ENCODE results near the gene AGPAT1. TPM values are rescaled to one million over a fixed set of nuclear protein-coding genes. Genes with fewer than 3 reads are reported as not detected.
A peak's percentile ranks its signal among the peaks of the same experiment; 100 is the strongest.

AGPAT1 gene
- total and polyA plus RNA-seq, 5 donors from 2014 or later: 11.8 to 23.9 (median 14.6) TPM

DNA sequence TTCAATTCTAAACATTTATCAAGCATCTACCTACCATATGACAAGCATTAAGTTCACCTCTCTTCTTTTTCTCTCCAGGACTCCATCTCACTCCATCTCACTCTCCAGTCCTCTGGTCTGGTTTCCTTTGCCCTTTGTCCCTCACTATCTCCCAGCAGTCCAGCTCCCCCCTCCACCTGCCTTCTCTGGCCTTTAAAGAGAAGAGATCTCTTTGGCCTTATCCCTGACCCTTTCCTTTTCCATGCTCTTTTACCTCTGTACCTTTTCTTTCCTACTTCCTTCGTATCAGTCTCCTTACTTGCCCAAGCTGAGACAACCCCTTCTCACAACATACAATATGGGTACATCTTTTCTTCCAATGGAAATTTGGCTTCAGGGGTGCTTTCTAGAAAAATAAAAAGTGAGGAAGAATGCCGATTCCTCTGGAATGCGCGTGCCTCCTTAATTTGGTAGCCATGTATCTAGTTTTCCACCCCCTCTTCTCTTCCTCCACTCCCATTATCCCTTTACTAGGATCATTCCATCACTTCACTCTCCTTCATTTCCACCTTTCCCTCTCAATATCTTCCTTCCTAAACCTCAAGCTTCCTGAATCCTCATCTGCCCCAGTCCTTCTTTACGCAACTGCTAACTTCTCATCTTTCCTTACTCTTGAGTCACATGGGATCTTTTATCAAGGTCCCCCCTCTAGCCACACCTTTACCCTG, 745 bp upstream of the AGPAT1 start:
- Mint-ChIP-seq H3K4me3 (peak overlapping the region; percentile 86 to 98 (median 98)), H3K4me1 (peaks cover 6 to 89% (median 46%) of the 10 kb centered on the region in 4 donors), H3K9me3 (no peaks in the 10 kb centered on the region), H3K27ac (peak overlapping the region; percentile 95 to 98 (median 97)), H3K36me3 (peaks cover 19% of the 10 kb centered on the region), H3K27me3 (no peaks in the 10 kb centered on the region)
- no peak for DNase-seq
- Histone ChIP-seq H3K27me3 (ENCODE audit: control insufficient read depth, insufficient read depth, low read length) (no peaks in the 10 kb centered on the region), H3K4me1 (ENCODE audit: control insufficient read depth, insufficient read depth, low read length, poor library complexity, severe bottlenecking) (peaks cover 47% of the 10 kb centered on the region), H3K9me3 (ENCODE audit: control insufficient read depth in 2 of 2, low read length in 2 of 2) (no peaks in the 10 kb centered on the region), H3K36me3 (ENCODE audit: control insufficient read depth, insufficient read depth, low read length) (peaks cover 14% of the 10 kb centered on the region), H3K4me3 (ENCODE audit: low read depth, low read length) (peak overlapping the region; percentile 90), H3K27ac (ENCODE audit: insufficient read depth, low read length, poor library complexity, severe bottlenecking) (peak overlapping the region; percentile 97)
- ATAC-seq (ENCODE audit: low read depth in 2 of 2): no peak

- DNase-seq (no peak), ATAC-seq (ENCODE audit: low read depth in 2 of 2) (no peak)
- Mint-ChIP-seq H3K4me1 (peaks cover 6 to 84% (median 41%) of the 10 kb centered on the region in 4 donors), H3K36me3 (peaks cover 17% of the 10 kb centered on the region), H3K27ac (peak overlapping the region; percentile 78 to 95 (median 94)), H3K4me3 (peak overlapping the region; percentile 57 to 98 (median 94)), H3K9me3 (no peaks in the 10 kb centered on the region), H3K27me3 (no peaks in the 10 kb centered on the region)
- H3K4me1 ChIP-seq (ENCODE audit: control insufficient read depth, insufficient read depth, low read length, poor library complexity, severe bottlenecking): peaks cover 47% of the 10 kb centered on the region
- peak overlapping the region; percentile 86 for H3K4me3 ChIP-seq (ENCODE audit: low read depth, low read length)
- H3K36me3 ChIP-seq (ENCODE audit: control insufficient read depth, insufficient read depth, low read length): peaks cover 5% of the 10 kb centered on the region
- H3K27ac ChIP-seq (ENCODE audit: insufficient read depth, low read length, poor library complexity, severe bottlenecking): peak overlapping the region; percentile 97
- no peaks in the 10 kb centered on the region for H3K27me3 ChIP-seq (ENCODE audit: control insufficient read depth, insufficient read depth, low read length)
- H3K9me3 ChIP-seq (ENCODE audit: control insufficient read depth in 2 of 2, low read length in 2 of 2): no peaks in the 10 kb centered on the region
These were observed 568 bp downstream of the AGPAT1 start for GRCh38 chr6:32175322-32175710.

DNA sequence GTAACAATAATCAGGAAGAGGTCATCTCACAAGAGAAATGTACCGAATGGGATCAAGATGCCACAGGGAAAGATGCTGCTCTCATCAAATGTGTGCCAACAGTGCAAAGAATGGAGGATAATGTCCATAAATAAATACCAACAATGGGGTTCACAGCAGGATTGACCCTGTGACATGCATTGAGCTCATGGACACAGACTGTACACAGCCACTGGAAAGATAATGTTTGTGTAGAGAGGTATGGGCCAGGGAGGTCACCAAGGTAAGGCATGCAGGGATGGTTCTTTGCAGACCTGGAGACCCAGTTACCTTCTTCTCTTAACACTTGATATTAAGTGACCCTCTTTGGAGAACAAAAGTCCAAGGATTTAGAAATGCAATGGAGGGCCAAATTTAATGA, 1.5 kb downstream of the AGPAT1 start:
- H3K27ac ChIP-seq (ENCODE audit: insufficient read depth, low read length, poor library complexity, severe bottlenecking): no peak overlapping the region
- H3K4me1 ChIP-seq (ENCODE audit: control insufficient read depth, insufficient read depth, low read length, poor library complexity, severe bottlenecking): peaks cover 42% of the 10 kb centered on the region

DNA sequence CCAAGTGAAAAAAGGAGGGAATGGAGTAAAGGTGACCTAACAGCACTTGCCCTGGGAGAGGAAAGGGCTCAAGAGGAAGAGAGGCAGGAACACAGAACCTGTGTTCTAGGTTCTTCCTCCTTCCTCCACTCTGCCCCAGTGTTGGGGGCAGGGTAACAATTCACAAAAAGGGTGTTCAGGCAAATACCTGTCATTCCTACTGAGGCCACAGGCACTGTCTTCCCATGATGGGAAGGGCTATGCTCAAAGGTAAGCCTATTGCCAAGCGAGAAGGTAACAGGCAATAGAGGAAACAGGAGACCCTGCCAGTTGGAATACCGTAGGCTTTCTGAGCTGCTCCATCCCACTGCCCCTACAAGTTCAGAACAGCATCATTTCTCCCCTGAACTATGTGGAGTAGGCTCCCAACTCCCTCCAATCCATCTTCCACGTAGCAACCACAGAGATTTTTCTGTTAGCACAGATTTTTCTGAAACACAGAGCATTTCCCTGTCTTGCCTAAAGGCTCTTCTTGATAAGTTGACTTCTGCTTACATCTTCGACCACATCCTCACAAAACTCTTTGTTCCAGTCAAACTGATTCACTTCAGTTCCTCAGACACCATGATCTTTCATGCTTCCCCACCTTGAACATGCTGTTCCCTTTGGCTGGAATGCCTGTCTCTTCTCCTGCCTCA, 2.7 kb downstream of the AGPAT1 start:
- peak overlapping the region; percentile 8 to 78 (median 52) for H3K4me3 Mint-ChIP-seq
- ATAC-seq (ENCODE audit: low read depth in 2 of 2) (no peak), DNase-seq (no peak)
- H3K36me3 ChIP-seq (ENCODE audit: control insufficient read depth, insufficient read depth, low read length): peaks cover 12% of the 10 kb centered on the region
- no peaks in the 10 kb centered on the region for H3K9me3 ChIP-seq (ENCODE audit: control insufficient read depth in 2 of 2, low read length in 2 of 2)
- peaks cover 22% of the 10 kb centered on the region for H3K36me3 Mint-ChIP-seq
- H3K4me3 ChIP-seq (ENCODE audit: low read depth, low read length): no peak overlapping the region
- H3K27ac Mint-ChIP-seq: peak overlapping the region in 1 of 3 donors; percentile 74
- H3K4me1 Mint-ChIP-seq: peaks cover 6 to 71% (median 30%) of the 10 kb centered on the region in 4 donors
- H3K9me3 Mint-ChIP-seq: no peaks in the 10 kb centered on the region
- peaks cover 31% of the 10 kb centered on the region for H3K4me1 ChIP-seq (ENCODE audit: control insufficient read depth, insufficient read depth, low read length, poor library complexity, severe bottlenecking)
- H3K27me3 Mint-ChIP-seq: no peaks in the 10 kb centered on the region
- no peak overlapping the region for H3K27ac ChIP-seq (ENCODE audit: insufficient read depth, low read length, poor library complexity, severe bottlenecking)
- H3K27me3 ChIP-seq (ENCODE audit: control insufficient read depth, insufficient read depth, low read length): no peaks in the 10 kb centered on the region

More for the DNA sequence above, 1.5 kb downstream of the AGPAT1 start:
- H3K36me3 Mint-ChIP-seq: peaks cover 22% of the 10 kb centered on the region
- H3K4me3 Mint-ChIP-seq: peak overlapping the region; percentile 65 to 98 (median 87)
- H3K4me3 ChIP-seq (ENCODE audit: low read depth, low read length): peak overlapping the region; percentile 86
- H3K9me3 Mint-ChIP-seq: no peaks in the 10 kb centered on the region
- H3K9me3 ChIP-seq (ENCODE audit: control insufficient read depth in 2 of 2, low read length in 2 of 2): no peaks in the 10 kb centered on the region
- DNase-seq (no peak), ATAC-seq (ENCODE audit: low read depth in 2 of 2) (no peak)
- peaks cover 6 to 79% (median 37%) of the 10 kb centered on the region in 4 donors for H3K4me1 Mint-ChIP-seq
- H3K27me3 Mint-ChIP-seq: no peaks in the 10 kb centered on the region
- H3K36me3 ChIP-seq (ENCODE audit: control insufficient read depth, insufficient read depth, low read length): peaks cover 12% of the 10 kb centered on the region
- no peaks in the 10 kb centered on the region for H3K27me3 ChIP-seq (ENCODE audit: control insufficient read depth, insufficient read depth, low read length)
- H3K27ac Mint-ChIP-seq: peak overlapping the region in 1 of 3 donors; percentile 78

GRCh38 chr6:32171234-32171633, 4.7 kb downstream of the AGPAT1 start:
- Mint-ChIP-seq H3K27me3 (no peaks in the 10 kb centered on the region), H3K9me3 (no peaks in the 10 kb centered on the region), H3K4me1 (peaks cover 0 to 53% (median 16%) of the 10 kb centered on the region in 4 donors), H3K36me3 (peaks cover 31% of the 10 kb centered on the region), H3K4me3 (peak overlapping the region in 2 of 4 donors; percentile 36 to 63), H3K27ac (peak overlapping the region in 1 of 3 donors; percentile 33)
- Histone ChIP-seq H3K4me3 (ENCODE audit: low read depth, low read length) (no peak overlapping the region), H3K36me3 (ENCODE audit: control insufficient read depth, insufficient read depth, low read length) (peaks cover 16% of the 10 kb centered on the region), H3K4me1 (ENCODE audit: control insufficient read depth, insufficient read depth, low read length, poor library complexity, severe bottlenecking) (peaks cover 18% of the 10 kb centered on the region), H3K9me3 (ENCODE audit: control insufficient read depth in 2 of 2, low read length in 2 of 2) (no peaks in the 10 kb centered on the region), H3K27me3 (ENCODE audit: control insufficient read depth, insufficient read depth, low read length) (no peaks in the 10 kb centered on the region), H3K27ac (ENCODE audit: insufficient read depth, low read length, poor library complexity, severe bottlenecking) (no peak overlapping the region)
- ATAC-seq (ENCODE audit: low read depth in 2 of 2) (no peak), DNase-seq (no peak)

DNA sequence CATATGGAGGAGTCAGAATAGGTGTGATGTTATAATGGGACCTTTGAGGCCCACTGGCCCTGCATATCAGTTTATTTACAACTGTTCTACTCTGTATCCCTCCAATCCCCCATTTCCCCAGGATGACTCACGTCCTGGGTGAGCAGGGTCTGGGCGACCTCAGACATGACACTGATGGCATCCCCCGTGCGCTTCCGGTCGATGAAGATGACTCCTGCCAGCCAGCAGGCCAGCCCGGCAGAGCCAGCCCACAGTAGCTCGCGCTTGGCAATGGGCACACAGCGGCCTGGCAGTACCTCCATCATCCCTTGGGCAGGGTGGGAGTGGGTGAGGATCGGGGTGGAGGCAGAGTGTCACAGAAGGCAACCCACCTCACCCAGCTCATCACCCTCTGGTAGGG, 5.6 kb downstream of the AGPAT1 start:
- no peaks in the 10 kb centered on the region for H3K27me3 ChIP-seq (ENCODE audit: control insufficient read depth, insufficient read depth, low read length)
- H3K9me3 ChIP-seq (ENCODE audit: control insufficient read depth in 2 of 2, low read length in 2 of 2): no peaks in the 10 kb centered on the region
- no peak for ATAC-seq (ENCODE audit: low read depth in 2 of 2)
- no peak overlapping the region for H3K27ac Mint-ChIP-seq
- H3K36me3 Mint-ChIP-seq: peaks cover 31% of the 10 kb centered on the region
- H3K4me1 ChIP-seq (ENCODE audit: control insufficient read depth, insufficient read depth, low read length, poor library complexity, severe bottlenecking): peaks cover 13% of the 10 kb centered on the region
- H3K4me3 ChIP-seq (ENCODE audit: low read depth, low read length): no peak overlapping the region
- no peak for DNase-seq
- peaks cover 0 to 46% (median 15%) of the 10 kb centered on the region in 4 donors for H3K4me1 Mint-ChIP-seq
- no peaks in the 10 kb centered on the region for H3K27me3 Mint-ChIP-seq
- H3K4me3 Mint-ChIP-seq: no peak overlapping the region
- H3K9me3 Mint-ChIP-seq: no peaks in the 10 kb centered on the region
- H3K27ac ChIP-seq (ENCODE audit: insufficient read depth, low read length, poor library complexity, severe bottlenecking): no peak overlapping the region
- H3K36me3 ChIP-seq (ENCODE audit: control insufficient read depth, insufficient read depth, low read length): peaks cover 16% of the 10 kb centered on the region

GRCh38 chr6:32168807-32169591, 6.9 kb downstream of the AGPAT1 start:
- ATAC-seq (ENCODE audit: low read depth in 2 of 2) (no peak), DNase-seq (no peak)
- no peak overlapping the region for H3K27ac ChIP-seq (ENCODE audit: insufficient read depth, low read length, poor library complexity, severe bottlenecking)
- H3K27me3 ChIP-seq (ENCODE audit: control insufficient read depth, insufficient read depth, low read length): no peaks in the 10 kb centered on the region
- H3K9me3 ChIP-seq (ENCODE audit: control insufficient read depth in 2 of 2, low read length in 2 of 2): no peaks in the 10 kb centered on the region
- Mint-ChIP-seq H3K36me3 (peaks cover 35% of the 10 kb centered on the region), H3K27ac (peak overlapping the region in 1 of 3 donors; percentile 75), H3K27me3 (no peaks in the 10 kb centered on the region), H3K9me3 (no peaks in the 10 kb centered on the region), H3K4me3 (no peak overlapping the region), H3K4me1 (peaks cover 0 to 33% (median 13%) of the 10 kb centered on the region in 4 donors)
- H3K4me1 ChIP-seq (ENCODE audit: control insufficient read depth, insufficient read depth, low read length, poor library complexity, severe bottlenecking): peaks cover under 1% of the 10 kb centered on the region
- no peak overlapping the region for H3K4me3 ChIP-seq (ENCODE audit: low read depth, low read length)
- peaks cover 16% of the 10 kb centered on the region for H3K36me3 ChIP-seq (ENCODE audit: control insufficient read depth, insufficient read depth, low read length)
